ENCODE measurements around the gene FASN.

The FASN gene

GRCh38 chr17:82117139-82118090 lies 19.4 kb upstream of the FASN start:
- no peak for DNase-seq (ENCODE audit: low spot score)

GRCh38 chr17:82116246-82116645 lies 18.2 kb upstream of the FASN start:
- peak; percentile 51 for DNase-seq (ENCODE audit: low spot score)

GRCh38 chr17:82114872-82115271 lies 16.8 kb upstream of the FASN start:
- no peak for DNase-seq (ENCODE audit: low spot score)

- DNase-seq (ENCODE audit: low spot score): peak; percentile 39
Observed at GRCh38 chr17:82114447-82114846, 16.4 kb upstream of the FASN start.

GRCh38 chr17:82113941-82114340 lies 15.9 kb upstream of the FASN start:
- DNase-seq (ENCODE audit: low spot score): peak; percentile 38

- DNase-seq (ENCODE audit: low spot score): peak; percentile 44
Observed at GRCh38 chr17:82113422-82113821, 15.4 kb upstream of the FASN start.

GRCh38 chr17:82112914-82113311 lies 14.9 kb upstream of the FASN start:
- no peak for DNase-seq (ENCODE audit: low spot score)

- no peak for DNase-seq (ENCODE audit: low spot score)
Observed at GRCh38 chr17:82112181-82112913, 14.3 kb upstream of the FASN start.

- DNase-seq (ENCODE audit: low spot score): no peak
Observed at GRCh38 chr17:82110298-82110697, 12.3 kb upstream of the FASN start.

GRCh38 chr17:82108961-82109475 lies 11.0 kb upstream of the FASN start:
- no peak for DNase-seq (ENCODE audit: low spot score)

GRCh38 chr17:82108496-82108945 lies 10.5 kb upstream of the FASN start:
- DNase-seq (ENCODE audit: low spot score): no peak

- no peak for DNase-seq (ENCODE audit: low spot score)
Observed at GRCh38 chr17:82108038-82108437, 10.0 kb upstream of the FASN start.

GRCh38 chr17:82107341-82107860 lies 9.4 kb upstream of the FASN start:
- DNase-seq (ENCODE audit: low spot score): no peak

- DNase-seq (ENCODE audit: low spot score): no peak
Observed at GRCh38 chr17:82106688-82107305, 8.8 kb upstream of the FASN start.

GRCh38 chr17:82105882-82106687 lies 8.0 kb upstream of the FASN start:
- DNase-seq (ENCODE audit: low spot score): peak; percentile 87

- no peak for DNase-seq (ENCODE audit: low spot score)
Observed at GRCh38 chr17:82105417-82105881, 7.4 kb upstream of the FASN start.

- DNase-seq (ENCODE audit: low spot score): no peak
Observed at GRCh38 chr17:82104797-82105416, 6.9 kb upstream of the FASN start.

GRCh38 chr17:82103553-82104451 lies 5.8 kb upstream of the FASN start:
- peak; percentile 91 for DNase-seq (ENCODE audit: low spot score)

Measured in ecto neural progenitor cell (in vitro differentiated cells).